Thoracic aorta (tissue), 2 donors: ENCODE results near the gene TUBA4B. TPM values are rescaled to one million over a fixed set of nuclear protein-coding genes. Genes with fewer than 3 reads are reported as not detected.
A peak's percentile ranks its signal among the peaks of the same experiment; 100 is the strongest.
"Not testable (repeated sequence)": the region's sequence is repeated elsewhere in the genome, so short reads cannot be mapped to it uniquely, and the experiment has no call there.

ENCODE experiments used
- ATAC-seq: fragments of 150-250 bp; one replicate; pipeline ENCODE4 v1.8.0; 2017; ENCODE audit warnings: low read depth; ENCODE audit not compliant: insufficient number of reproducible peaks, low FRiP score
- DNase-seq: peaks from one replicate; pipeline ENCODE4 v3.0.0-alpha.2; 2020; ENCODE audit warnings: low spot score
- H3K27ac ChIP-seq, 2 donors: fragments of 200-600 bp; sonication (generic); 1 replicate in 1 of 2; 2 replicates in 1 of 2; pipeline ENCODE4 v1.5.1; 2016; ENCODE audit warnings: mild to moderate bottlenecking in 2 of 2, moderate library complexity in 2 of 2
- H3K27me3 ChIP-seq: fragments of 200-600 bp; sonication (generic); replicated peaks from 2 replicates; pipeline ENCODE4 v1.6.0; 2016; ENCODE audit warnings: mild to moderate bottlenecking; ENCODE audit not compliant: insufficient read depth
- H3K36me3 ChIP-seq: fragments of 200-600 bp; sonication (generic); one replicate; pipeline ENCODE4 v1.5.1; 2016
- H3K4me1 ChIP-seq, 2 donors: fragments of 200-600 bp; sonication (generic); 1 replicate in 1 of 2; 2 replicates in 1 of 2; pipeline versions ENCODE4 v1.5.1 to v1.6.0; 2016; ENCODE audit warnings: low read depth in 2 of 2, mild to moderate bottlenecking in 1 of 2; ENCODE audit not compliant: control insufficient read depth in 1 of 2
- H3K4me3 ChIP-seq: fragments of 200-600 bp; sonication (generic); 2 replicates; pipeline ENCODE4 v1.5.1; 2016; ENCODE audit warnings: mild to moderate bottlenecking
- H3K9me3 ChIP-seq: fragments of 200-600 bp; sonication (generic); 2 replicates; pipeline ENCODE4 v1.5.1; 2016
- total RNA-seq, 2 donors: library from RNA; depleted of rRNA; stranded (reverse); fragments of >200 nt; gene quantifications; one replicate each; pipeline versions ENCODE4 v1.1.0 to v1.2.3, GENCODE V29; 2016
- TF ChIP-seq, protein P1 (sequence below): fragments of 200-600 bp; sonication (generic); IDR thresholded peaks from one replicate; pipeline ENCODE4 v1.5.1; 2019; ENCODE audit warnings: antibody characterized with exemption

Gene TUBA4B
- total RNA-seq, 2 donors from 2014 or later = not detected

DNA sequence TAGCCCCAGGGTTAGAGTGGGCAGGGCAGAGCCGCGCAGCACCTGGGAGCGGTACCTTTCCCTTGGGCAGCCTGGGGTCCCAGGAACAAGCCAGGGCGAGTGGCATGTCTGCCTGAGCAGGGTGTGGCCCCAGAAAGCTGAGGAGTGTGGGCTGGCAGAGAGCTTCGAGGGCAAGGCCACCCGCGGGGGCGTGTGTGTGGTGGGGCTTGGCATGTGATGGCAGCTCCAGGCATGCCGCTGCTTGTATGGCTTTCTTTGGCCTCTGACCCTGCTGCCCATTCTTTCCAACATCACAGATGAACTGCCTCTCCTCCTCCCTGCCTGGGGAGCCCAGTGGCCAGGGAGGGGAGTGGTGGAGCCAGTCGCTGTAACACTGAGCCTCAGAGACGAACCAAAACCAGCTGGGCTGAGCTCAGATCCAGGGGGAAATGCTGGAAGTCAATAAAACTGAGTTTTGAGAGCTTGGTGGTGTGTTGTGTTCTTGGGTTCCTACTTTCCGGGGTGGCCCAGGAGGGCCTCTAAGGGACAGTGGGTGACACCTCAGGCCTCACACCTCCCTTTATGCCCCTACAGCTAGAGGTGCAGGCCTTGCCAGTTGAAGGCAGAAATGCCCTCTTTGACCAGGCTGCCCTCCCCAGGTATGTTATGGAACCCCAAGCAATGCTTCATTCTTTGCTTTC lies 33.5 kb downstream of the TUBA4B start:
- peaks cover 5 to 15% of the 10 kb centered on the region in 2 donors for H3K4me1 ChIP-seq

GRCh38 chr2:219287116-219287440 lies 34.0 kb downstream of the TUBA4B start:
- not testable (repeated sequence) for DNase-seq, H3K27me3 ChIP-seq, ATAC-seq, H3K27ac ChIP-seq, H3K9me3 ChIP-seq, H3K4me3 ChIP-seq
- Histone ChIP-seq H3K4me1 (peaks cover 5 to 15% of the 10 kb centered on the region in 2 donors), H3K36me3 (peaks cover 26% of the 10 kb centered on the region)

More for the DNA sequence above, 33.5 kb downstream of the TUBA4B start:
- TF ChIP-seq, protein P1, sequence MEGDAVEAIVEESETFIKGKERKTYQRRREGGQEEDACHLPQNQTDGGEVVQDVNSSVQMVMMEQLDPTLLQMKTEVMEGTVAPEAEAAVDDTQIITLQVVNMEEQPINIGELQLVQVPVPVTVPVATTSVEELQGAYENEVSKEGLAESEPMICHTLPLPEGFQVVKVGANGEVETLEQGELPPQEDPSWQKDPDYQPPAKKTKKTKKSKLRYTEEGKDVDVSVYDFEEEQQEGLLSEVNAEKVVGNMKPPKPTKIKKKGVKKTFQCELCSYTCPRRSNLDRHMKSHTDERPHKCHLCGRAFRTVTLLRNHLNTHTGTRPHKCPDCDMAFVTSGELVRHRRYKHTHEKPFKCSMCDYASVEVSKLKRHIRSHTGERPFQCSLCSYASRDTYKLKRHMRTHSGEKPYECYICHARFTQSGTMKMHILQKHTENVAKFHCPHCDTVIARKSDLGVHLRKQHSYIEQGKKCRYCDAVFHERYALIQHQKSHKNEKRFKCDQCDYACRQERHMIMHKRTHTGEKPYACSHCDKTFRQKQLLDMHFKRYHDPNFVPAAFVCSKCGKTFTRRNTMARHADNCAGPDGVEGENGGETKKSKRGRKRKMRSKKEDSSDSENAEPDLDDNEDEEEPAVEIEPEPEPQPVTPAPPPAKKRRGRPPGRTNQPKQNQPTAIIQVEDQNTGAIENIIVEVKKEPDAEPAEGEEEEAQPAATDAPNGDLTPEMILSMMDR = no peak
- Histone ChIP-seq H3K4me3 (no peak overlapping the region), H3K27ac (no peak overlapping the region), H3K9me3 (no peaks in the 10 kb centered on the region), H3K27me3 (no peaks in the 10 kb centered on the region), H3K36me3 (peaks cover 31% of the 10 kb centered on the region)
- ATAC-seq = no peak
- DNase-seq = no peak

- DNase-seq (no peak), ATAC-seq (no peak)
- TF ChIP-seq, protein P1 = no peak
- Histone ChIP-seq H3K4me3 (no peak overlapping the region), H3K36me3 (peaks cover 21% of the 10 kb centered on the region), H3K27ac (no peak overlapping the region), H3K4me1 (peaks cover 5 to 15% of the 10 kb centered on the region in 2 donors), H3K27me3 (no peaks in the 10 kb centered on the region), H3K9me3 (no peaks in the 10 kb centered on the region)
Measured at GRCh38 chr2:219287580-219288265, 34.7 kb downstream of the TUBA4B start.

DNA sequence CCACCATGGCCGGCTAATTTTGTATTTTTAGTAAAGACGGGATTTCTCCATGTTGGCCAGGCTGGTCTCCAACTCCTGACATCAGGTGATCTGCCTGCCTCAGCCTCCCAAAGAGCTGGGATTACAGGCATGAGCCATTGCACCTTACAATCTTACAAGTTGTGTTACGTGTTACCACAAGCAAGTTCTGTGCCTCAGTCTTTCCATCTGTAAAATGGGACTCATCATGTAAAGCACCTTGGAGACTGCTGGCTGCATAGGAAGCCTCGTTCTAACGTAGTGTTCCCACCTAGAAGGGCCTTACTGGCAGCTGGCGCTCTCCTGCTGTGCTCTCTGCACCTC lies 36.1 kb downstream of the TUBA4B start:
- H3K4me1 ChIP-seq = peaks cover 6 to 19% of the 10 kb centered on the region in 2 donors
- H3K27me3 ChIP-seq = no peaks in the 10 kb centered on the region
- TF ChIP-seq, protein P1 = no peak
- DNase-seq (no peak), ATAC-seq (no peak)
- no peaks in the 10 kb centered on the region for H3K9me3 ChIP-seq
- peak overlapping the region; percentile 81 to 82 for H3K27ac ChIP-seq
- H3K36me3 ChIP-seq = peaks cover 9% of the 10 kb centered on the region
- no peak overlapping the region for H3K4me3 ChIP-seq

DNA sequence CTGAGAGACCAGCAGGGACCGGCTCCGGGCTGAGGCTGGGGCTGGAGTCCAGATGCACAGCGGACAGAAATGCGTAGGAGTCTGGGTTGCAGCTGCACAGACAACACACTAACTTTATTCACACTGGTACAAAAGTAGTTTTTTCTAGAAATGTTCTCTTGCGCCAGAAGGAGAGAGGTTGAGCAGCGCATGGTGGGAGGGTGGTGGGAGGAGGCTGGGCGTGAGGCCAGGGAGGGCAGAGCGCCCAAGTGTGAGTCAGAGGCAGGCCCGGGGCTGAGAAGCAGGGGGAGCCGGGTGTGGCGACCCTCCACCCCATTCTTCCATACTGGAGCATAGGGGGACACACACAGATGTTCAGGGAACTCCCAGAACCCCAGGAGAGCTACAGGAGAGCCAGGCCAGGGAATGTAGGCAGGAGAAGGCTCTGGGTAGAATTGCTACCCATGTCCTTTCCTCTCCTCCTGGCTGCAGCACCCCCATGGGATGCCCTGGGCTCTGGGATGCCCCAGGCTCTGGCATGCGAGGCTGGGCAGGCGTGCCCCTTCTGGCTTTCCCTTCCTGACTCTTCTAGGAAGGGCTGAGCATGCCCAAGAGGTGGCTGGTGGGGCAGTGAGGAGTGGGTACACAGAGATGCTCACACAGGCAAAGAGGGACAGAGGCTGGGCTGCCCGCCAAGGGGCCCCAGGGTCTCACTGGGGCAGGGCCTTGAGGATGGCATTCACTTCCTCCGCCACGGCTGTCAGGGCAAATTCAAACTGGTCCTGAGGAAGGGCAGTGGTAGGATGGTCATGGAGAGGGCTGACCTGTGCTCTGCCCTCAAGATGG lies 36.7 kb downstream of the TUBA4B start:
- TF ChIP-seq, protein P1 = no peak
- Histone ChIP-seq H3K4me3 (no peak overlapping the region), H3K27ac (peak overlapping the region; percentile 81 to 82), H3K4me1 (peaks cover 8 to 23% of the 10 kb centered on the region in 2 donors), H3K36me3 (peaks cover 3% of the 10 kb centered on the region), H3K27me3 (no peaks in the 10 kb centered on the region), H3K9me3 (no peaks in the 10 kb centered on the region)
- DNase-seq = peak; percentile 49
- peak; percentile 58 for ATAC-seq
